Sigmoid colon (tissue), 7 donors: Measurements from ENCODE around the gene INTS3. TPM values are rescaled to one million over a fixed set of nuclear protein-coding genes. Genes with fewer than 3 reads are reported as not detected.
A peak's percentile ranks its signal among the peaks of the same experiment; 100 is the strongest.
"Not testable (repeated sequence)": the region's sequence is repeated elsewhere in the genome, so short reads cannot be mapped to it uniquely, and the experiment has no call there.

Source experiments
- DNase-seq: peaks from one replicate; pipeline ENCODE4 v3.0.0-alpha.2; 2019
- H3K27ac ChIP-seq, 4 donors: fragments of 200-600 bp; sonication (generic); one replicate each; pipeline ENCODE4 v1.5.1; 2016 to 2019; ENCODE audit warnings: mild to moderate bottlenecking in 1 of 4
- H3K27me3 ChIP-seq, 3 donors: fragments of 200-600 bp; sonication (generic); one replicate each; pipeline ENCODE4 v1.5.1; 2019; ENCODE audit warnings: mild to moderate bottlenecking in 1 of 3
- H3K36me3 ChIP-seq, 4 donors: fragments of 200-600 bp; sonication (generic); one replicate each; pipeline ENCODE4 v1.5.1; 2016 to 2019
- H3K4me1 ChIP-seq, 4 donors: fragments of 200-600 bp; sonication (generic); one replicate each; pipeline ENCODE4 v1.5.1; 2017 to 2019
- H3K4me3 ChIP-seq, 4 donors: fragments of 200-600 bp; sonication (generic); one replicate each; pipeline ENCODE4 v1.5.1; 2017 to 2019; ENCODE audit warnings: mild to moderate bottlenecking in 2 of 4, moderate library complexity in 1 of 4
- H3K9me3 ChIP-seq, 4 donors: fragments of 200-600 bp in 3 of 4; sonication (generic) in 3 of 4; one replicate each; pipeline versions ENCODE4 v1.5.1 to v1.6.1; 2013 to 2019
- EP300 ChIP-seq, 4 donors: sonication (generic); formaldehyde crosslinking; IDR thresholded peaks; one replicate each; pipeline ENCODE4 v1.6.1; 2017; ENCODE audit warnings: antibody characterized with exemption in 4 of 4
- POLR2A ChIP-seq, 2 donors: fragments of 450-650 bp; IDR thresholded peaks; one replicate each; pipeline ENCODE4 v1.6.1; 2016; ENCODE audit warnings: antibody characterized with exemption in 2 of 2, mild to moderate bottlenecking in 2 of 2, moderate library complexity in 2 of 2
- POLR2AphosphoS5 ChIP-seq, 4 donors: sonication (generic); formaldehyde crosslinking; IDR thresholded peaks; one replicate each; pipeline ENCODE4 v1.6.1; 2017; ENCODE audit warnings: antibody characterized with exemption in 4 of 4
- WGBS, 2 donors: extraction: QIAGEN DNeasy Blood & Tissue Kit; methylation state at CpG; one replicate each; pipeline ENCODE4 v1.1.7; 2013; 5-methylcytosine and 5-hydroxymethylcytosine counted together
- intact Hi-C: fragments of 100-400 bp; cut with DNase I; formaldehyde crosslinking; loops from one replicate; pipeline ENCODE4 v1.15.1; 2023
- polyA plus RNA-seq, 3 donors: library from polyadenylated mRNA; stranded (reverse); fragments of 200-250 nt; gene quantifications; one replicate each; pipeline ENCODE4 v1.2.3, GENCODE V29; 2013
- total RNA-seq, 4 donors: library from RNA; depleted of rRNA; stranded (reverse); fragments of >200 nt; gene quantifications; one replicate each; pipeline ENCODE4 v1.1.0, GENCODE V29; 2016
- TF ChIP-seq, protein P1 (sequence below), 4 experiments: fragments of 450-650 bp in 3 of 4; fragments of 200-600 bp in 1 of 4; IDR thresholded peaks; one replicate each; pipeline ENCODE4 v1.5.1; 2016 to 2019; ENCODE audit warnings: antibody characterized with exemption in 4 of 4, mild to moderate bottlenecking in 3 of 4, moderate library complexity in 2 of 4
- donor health status: healthy with polysubstance abuse.
- donor health status: Bipolar disorder and iron deficiency.
- donor health status: healthy.

INTS3 gene
- total and polyA plus RNA-seq, 7 donors, result 5.4 to 53.7 (median 31.4) TPM

DNA sequence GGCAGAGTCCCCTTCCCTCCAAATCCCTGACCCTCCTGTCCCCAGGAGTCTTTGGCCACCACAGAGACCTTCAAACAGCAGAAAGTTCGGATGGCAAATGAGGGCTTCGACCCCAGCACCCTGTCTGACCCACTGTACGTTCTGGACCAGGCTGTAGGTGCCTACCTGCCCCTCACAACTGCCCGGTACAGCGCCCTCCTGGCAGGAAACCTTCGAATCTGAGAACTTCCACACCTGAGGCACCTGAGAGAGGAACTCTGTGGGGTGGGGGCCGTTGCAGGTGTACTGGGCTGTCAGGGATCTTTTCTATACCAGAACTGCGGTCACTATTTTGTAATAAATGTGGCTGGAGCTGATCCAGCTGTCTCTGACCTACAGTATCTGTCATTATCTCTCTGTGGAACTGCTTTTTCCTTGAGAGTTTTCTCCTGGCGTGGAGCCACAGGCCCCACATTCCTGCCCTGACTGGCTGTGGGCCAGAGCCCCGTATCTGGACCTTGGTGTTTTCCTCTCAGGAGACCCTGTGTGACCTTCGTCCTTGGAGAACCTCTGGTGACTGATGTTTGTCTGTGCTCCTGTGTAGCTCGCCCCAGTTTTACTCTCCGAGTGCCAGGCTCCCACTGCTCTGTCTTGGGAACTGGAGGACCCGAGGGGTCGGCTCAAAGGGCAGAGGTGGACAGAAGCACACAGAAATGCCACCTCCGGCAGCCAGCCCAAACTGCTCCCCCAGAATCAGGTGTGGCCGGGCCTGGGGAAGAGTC is 52.1 kb downstream of the INTS3 start:
- no peak overlapping the region for H3K27ac ChIP-seq
- WGBS, 2 donors, result 68 to 83% methylated on average over 17 of the region's 17 CpGs
- no peaks in the 10 kb centered on the region for H3K9me3 ChIP-seq
- DNase-seq, result no peak
- H3K4me3 ChIP-seq, result no peak overlapping the region
- H3K36me3 ChIP-seq, result peaks cover 0 to 4% (median 0%) of the 10 kb centered on the region in 4 donors
- peaks cover 0 to 53% (median 38%) of the 10 kb centered on the region in 4 donors for H3K4me1 ChIP-seq
- H3K27me3 ChIP-seq, result no peaks in the 10 kb centered on the region
- intact Hi-C loops, result no loop called here
- TF ChIP-seq POLR2AphosphoS5 (IDR thresholded peaks at IDR 0.05) (no peak), EP300 (IDR thresholded peaks at IDR 0.05) (no peak)

- intact Hi-C loops, result no loop called here
- H3K9me3 ChIP-seq, result no peaks in the 10 kb centered on the region
- WGBS, 2 donors, result 77 to 93% methylated on average over 4 of the region's 4 CpGs
Measured at GRCh38 chr1:153780551-153780950, 52.7 kb downstream of the INTS3 start.

DNA sequence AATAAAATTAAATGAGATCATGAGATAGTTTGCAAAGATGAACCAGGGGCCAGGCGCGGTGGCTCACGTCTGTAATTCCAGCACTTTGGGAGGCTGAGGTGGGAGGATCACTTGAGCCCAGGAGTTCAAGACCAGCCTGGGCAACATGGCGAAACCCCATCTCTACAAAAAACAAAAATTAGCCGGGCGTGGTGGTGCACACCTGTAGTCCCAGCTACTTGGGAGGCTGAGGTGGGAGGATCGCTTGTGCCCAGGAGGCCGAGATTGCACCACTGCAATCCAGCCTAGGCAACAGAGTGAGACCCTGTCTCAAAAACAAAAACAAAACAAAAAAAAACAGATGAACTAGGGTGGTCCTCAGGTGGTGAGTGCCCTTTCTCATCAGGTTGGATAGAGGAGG is 54.8 kb downstream of the INTS3 start:
- H3K4me1 ChIP-seq, result peaks cover 0 to 30% (median 18%) of the 10 kb centered on the region in 4 donors
- WGBS, 2 donors, result 89 to 92% methylated on average over 8 of the region's 8 CpGs
- H3K27me3 ChIP-seq, H3K36me3 ChIP-seq, H3K9me3 ChIP-seq, intact Hi-C loops: not testable (repeated sequence)
- peak; percentile 61 for DNase-seq
- H3K27ac ChIP-seq, result peak overlapping the region; percentile 92 to 99 (median 94)
- H3K4me3 ChIP-seq, result peak overlapping the region in 3 of 4 donors; percentile 59 to 72 (median 67)

More at GRCh38 chr1:153780551-153780950, 52.7 kb downstream of the INTS3 start:
- DNase-seq, result no peak
- H3K27ac ChIP-seq, result no peak overlapping the region
- H3K27me3 ChIP-seq, result no peaks in the 10 kb centered on the region
- H3K4me3 ChIP-seq, result no peak overlapping the region
- H3K36me3 ChIP-seq, result peaks cover 0 to 4% (median 0%) of the 10 kb centered on the region in 4 donors
- TF ChIP-seq EP300 (IDR thresholded peaks at IDR 0.05), result no peak
- TF ChIP-seq POLR2A (IDR thresholded peaks at IDR 0.05), result no peak
- TF ChIP-seq, protein P1, sequence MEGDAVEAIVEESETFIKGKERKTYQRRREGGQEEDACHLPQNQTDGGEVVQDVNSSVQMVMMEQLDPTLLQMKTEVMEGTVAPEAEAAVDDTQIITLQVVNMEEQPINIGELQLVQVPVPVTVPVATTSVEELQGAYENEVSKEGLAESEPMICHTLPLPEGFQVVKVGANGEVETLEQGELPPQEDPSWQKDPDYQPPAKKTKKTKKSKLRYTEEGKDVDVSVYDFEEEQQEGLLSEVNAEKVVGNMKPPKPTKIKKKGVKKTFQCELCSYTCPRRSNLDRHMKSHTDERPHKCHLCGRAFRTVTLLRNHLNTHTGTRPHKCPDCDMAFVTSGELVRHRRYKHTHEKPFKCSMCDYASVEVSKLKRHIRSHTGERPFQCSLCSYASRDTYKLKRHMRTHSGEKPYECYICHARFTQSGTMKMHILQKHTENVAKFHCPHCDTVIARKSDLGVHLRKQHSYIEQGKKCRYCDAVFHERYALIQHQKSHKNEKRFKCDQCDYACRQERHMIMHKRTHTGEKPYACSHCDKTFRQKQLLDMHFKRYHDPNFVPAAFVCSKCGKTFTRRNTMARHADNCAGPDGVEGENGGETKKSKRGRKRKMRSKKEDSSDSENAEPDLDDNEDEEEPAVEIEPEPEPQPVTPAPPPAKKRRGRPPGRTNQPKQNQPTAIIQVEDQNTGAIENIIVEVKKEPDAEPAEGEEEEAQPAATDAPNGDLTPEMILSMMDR (IDR thresholded peaks at IDR 0.05), result no peak
- TF ChIP-seq POLR2AphosphoS5 (IDR thresholded peaks at IDR 0.05), result no peak
- H3K4me1 ChIP-seq, result peaks cover 0 to 47% (median 36%) of the 10 kb centered on the region in 4 donors

DNA sequence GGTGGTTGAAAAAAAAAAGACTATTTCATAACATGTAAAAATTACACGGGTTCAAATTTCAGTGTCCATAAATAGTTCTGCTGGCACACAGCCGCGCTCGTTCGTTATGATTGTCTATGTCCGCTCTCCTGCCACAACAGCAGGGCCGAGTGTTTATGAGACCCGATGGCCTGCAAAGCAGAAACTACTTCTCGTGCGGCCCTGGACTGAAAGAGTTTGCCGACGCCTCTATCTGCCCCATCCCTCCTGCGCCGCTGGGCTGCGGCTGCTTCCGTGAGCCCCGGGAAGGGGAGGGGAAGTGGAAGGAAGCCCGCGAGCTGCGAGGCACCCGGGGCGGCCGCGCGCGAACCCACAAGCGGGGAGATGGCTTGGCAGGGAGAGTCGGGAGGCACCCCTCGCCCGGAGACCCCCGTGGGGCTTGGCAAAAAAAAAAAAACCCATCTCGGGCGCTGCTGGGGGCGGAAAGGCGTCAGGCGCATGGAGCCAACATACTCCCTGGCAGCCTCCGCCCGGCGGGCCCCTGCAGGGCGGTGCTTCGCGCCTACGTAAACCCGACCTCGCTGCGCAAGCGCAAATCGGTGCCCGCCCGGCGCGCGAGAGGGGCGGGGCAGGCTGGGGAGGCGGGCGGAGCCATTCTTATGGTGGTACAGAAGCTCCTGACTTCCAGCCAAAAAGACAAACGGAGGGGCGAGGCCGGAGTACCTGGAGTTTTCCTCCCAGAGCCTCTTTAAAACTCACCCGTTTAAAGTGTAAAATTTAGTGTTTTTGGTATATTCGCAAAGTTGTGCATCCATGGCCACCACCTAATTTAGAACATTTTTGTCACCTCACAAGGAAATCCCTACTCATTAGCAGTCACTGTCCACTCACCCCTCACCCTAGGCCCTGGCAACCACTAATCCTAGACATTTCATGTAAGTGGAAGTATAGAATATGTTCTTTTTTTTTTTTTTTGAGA is 55.7 kb downstream of the INTS3 start:
- 0% methylated on average over 61 of the region's 61 CpGs for WGBS, 2 donors
- intact Hi-C loops, result no loop called here
- peaks cover 0 to 21% (median 12%) of the 10 kb centered on the region in 4 donors for H3K4me1 ChIP-seq
- H3K27ac ChIP-seq, result peak overlapping the region; percentile 92 to 99 (median 94)
- peaks cover 0 to 4% (median 0%) of the 10 kb centered on the region in 4 donors for H3K36me3 ChIP-seq
- peak overlapping the region; percentile 49 to 72 (median 63) for H3K4me3 ChIP-seq
- TF ChIP-seq EP300 (IDR thresholded peaks at IDR 0.05), result peak in 2 of 4 donors; percentile 2 to 44
- peak; percentile 95 to 97 for TF ChIP-seq POLR2A (IDR thresholded peaks at IDR 0.05)
- TF ChIP-seq POLR2AphosphoS5 (IDR thresholded peaks at IDR 0.05), result peak; percentile 99 to 100 (median 99)
- TF ChIP-seq, protein P1 (IDR thresholded peaks at IDR 0.05), result peak in 2 of 4 experiments; percentile 7 to 32
- peak; percentile 95 for DNase-seq
- H3K9me3 ChIP-seq, result no peaks in the 10 kb centered on the region
- no peaks in the 10 kb centered on the region for H3K27me3 ChIP-seq

DNA sequence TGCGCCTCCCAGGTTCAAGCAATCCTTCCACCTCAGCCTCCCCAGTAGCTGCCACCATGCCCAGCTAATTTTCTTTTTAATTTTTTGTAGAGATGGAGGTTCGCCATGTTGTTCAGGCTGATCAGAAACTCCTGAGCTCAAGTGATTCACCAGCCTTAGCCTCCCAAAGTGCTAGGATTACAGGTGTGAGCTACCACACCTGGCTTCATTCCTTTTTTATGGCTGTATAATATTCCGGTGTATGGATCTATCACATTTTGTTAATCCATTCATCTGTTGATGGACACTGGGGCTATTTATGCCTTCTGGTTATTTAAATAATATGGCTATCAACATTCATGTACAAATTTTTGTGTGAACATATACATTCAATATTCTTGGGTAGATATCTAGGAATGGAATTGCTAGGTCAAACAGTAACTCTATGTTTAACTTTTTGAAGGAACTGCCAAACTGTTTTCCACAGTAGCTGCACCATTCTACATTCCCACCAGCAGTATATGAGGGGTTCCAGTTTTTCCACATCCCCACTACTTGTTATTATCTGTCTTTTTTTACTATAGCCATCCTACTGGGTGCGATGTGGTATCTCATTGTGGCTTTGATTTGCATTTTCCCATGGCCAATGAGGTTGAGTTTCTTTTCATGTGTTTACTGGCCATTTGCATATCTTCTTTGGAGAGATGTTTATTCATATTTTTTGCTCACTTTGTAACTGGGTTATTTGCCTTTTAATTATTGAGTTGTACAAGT is 58.4 kb downstream of the INTS3 start:
- WGBS, 2 donors, result 94 to 95% methylated on average over 4 of the region's 4 CpGs
- no peak for DNase-seq

More for the DNA sequence above, 58.4 kb downstream of the INTS3 start:
- Histone ChIP-seq H3K27me3 (no peaks in the 10 kb centered on the region), H3K36me3 (no peaks in the 10 kb centered on the region), H3K27ac (no peak overlapping the region), H3K4me1 (peaks cover 0 to 34% (median 30%) of the 10 kb centered on the region in 4 donors), H3K4me3 (no peak overlapping the region), H3K9me3 (no peaks in the 10 kb centered on the region)
- intact Hi-C loops, result no loop called here
- TF ChIP-seq POLR2A (IDR thresholded peaks at IDR 0.05) (no peak), EP300 (IDR thresholded peaks at IDR 0.05) (no peak), POLR2AphosphoS5 (IDR thresholded peaks at IDR 0.05) (no peak)
- TF ChIP-seq, protein P1 (IDR thresholded peaks at IDR 0.05), result no peak
